HEK293 (cell line): ENCODE data around the gene FZR1.
A peak's percentile ranks its signal among the peaks of the same experiment; 100 is the strongest.

Experiments
- CTCF ChIA-PET: fragments of 350-600 bp; formaldehyde crosslinking; extraction: SDS; loops from one replicate; lab custom pipeline; 2021; ENCODE audit warnings: antibody characterized with exemption; lab: Yijun Ruan, JAX
- POLR2A ChIA-PET: fragments of 300-600 bp; formaldehyde crosslinking; extraction: SDS; loops from one replicate; lab custom pipeline; 2020; ENCODE audit warnings: antibody characterized with exemption, inconsistent platforms; lab: Yijun Ruan, JAX
- H3K27ac ChIP-seq: fragments of 200-500 bp; sonication (Bioruptor generic); 2 replicates; pipeline ENCODE4 v1.5.1; 2014; ENCODE audit warnings: low read depth, low read length, control low read depth, inconsistent platforms; ENCODE audit errors: extremely low read depth
- H3K36me3 ChIP-seq, 2 experiments: fragments of 200-500 bp in 1 of 2; sonication (Bioruptor generic) in 1 of 2; 1 replicate in 1 of 2; 2 replicates in 1 of 2; pipeline ENCODE4 v1.5.1; 2014 to 2017; ENCODE audit warnings: inconsistent platforms in 2 of 2, low read length in 2 of 2; ENCODE audit not compliant: control insufficient read depth in 2 of 2, insufficient read depth in 1 of 2
- H3K4me1 ChIP-seq: fragments of 200-500 bp; sonication (Bioruptor generic); 2 replicates; pipeline ENCODE4 v1.5.1; 2014; ENCODE audit warnings: mild to moderate bottlenecking, low read length, inconsistent platforms; ENCODE audit not compliant: control insufficient read depth, insufficient read depth
- H3K4me3 ChIP-seq: 2 replicates; pipeline ENCODE4 v1.5.1; 2011; ENCODE audit warnings: low read depth, mild to moderate bottlenecking, control low read depth, low read length, moderate library complexity
- H3K9me3 ChIP-seq: fragments of 200-500 bp; sonication (Bioruptor generic); 2 replicates; pipeline ENCODE4 v1.5.1; 2014; ENCODE audit warnings: low read depth, low read length, inconsistent platforms; ENCODE audit not compliant: control insufficient read depth, insufficient read depth
- GLIS2 ChIP-seq: fragments of 450-650 bp; formaldehyde crosslinking; IDR thresholded peaks from 2 replicates; pipeline ENCODE4 v1.5.1; 2016; ENCODE audit warnings: missing biosample characterization, missing genetic modification characterization
- HOXD13 ChIP-seq: sonication (generic); formaldehyde crosslinking; IDR thresholded peaks from 2 replicates; pipeline ENCODE4 v1.8.0; 2022; ENCODE audit warnings: missing genetic modification reagents, borderline replicate concordance
- KLF1 ChIP-seq: fragments of 450-650 bp; formaldehyde crosslinking; IDR thresholded peaks from 2 replicates; pipeline ENCODE4 v1.5.1; 2016; ENCODE audit warnings: missing biosample characterization, missing genetic modification characterization
- KLF8 ChIP-seq: fragments of 450-650 bp; formaldehyde crosslinking; IDR thresholded peaks from 2 replicates; pipeline ENCODE4 v1.5.1; 2016; ENCODE audit warnings: missing biosample characterization, missing genetic modification characterization
- PRDM4 ChIP-seq: fragments of 450-650 bp; formaldehyde crosslinking; IDR thresholded peaks from 2 replicates; pipeline ENCODE4 v1.5.1; 2017; ENCODE audit warnings: missing biosample characterization, missing genetic modification characterization
- PRDM6 ChIP-seq: fragments of 450-650 bp; formaldehyde crosslinking; IDR thresholded peaks from 2 replicates; pipeline ENCODE4 v1.5.1; 2017; ENCODE audit warnings: missing biosample characterization, missing genetic modification characterization
- REPIN1 ChIP-seq: fragments of 450-650 bp; formaldehyde crosslinking; IDR thresholded peaks from 2 replicates; pipeline ENCODE4 v1.5.1; 2017; ENCODE audit warnings: missing biosample characterization, missing genetic modification characterization, low read depth
- REST ChIP-seq: fragments of 450-650 bp; formaldehyde crosslinking; IDR thresholded peaks from 2 replicates; pipeline ENCODE4 v1.5.1; 2016; ENCODE audit warnings: missing biosample characterization, missing genetic modification characterization
- SALL2 ChIP-seq: fragments of 450-650 bp; formaldehyde crosslinking; IDR thresholded peaks from 2 replicates; pipeline ENCODE4 v1.5.0; 2017; ENCODE audit warnings: missing biosample characterization, mild to moderate bottlenecking, missing genetic modification characterization, borderline replicate concordance
- ZIC2 ChIP-seq: fragments of 450-650 bp; formaldehyde crosslinking; IDR thresholded peaks from 2 replicates; pipeline ENCODE4 v1.5.1; 2016; ENCODE audit warnings: missing biosample characterization, missing genetic modification characterization
- ZNF121 ChIP-seq: fragments of 450-650 bp; formaldehyde crosslinking; IDR thresholded peaks from 2 replicates; pipeline ENCODE4 v1.5.1; 2016; ENCODE audit warnings: missing biosample characterization, missing genetic modification characterization
- ZNF221 ChIP-seq: fragments of 450-650 bp; formaldehyde crosslinking; IDR thresholded peaks from 2 replicates; pipeline ENCODE4 v1.5.1; 2017; ENCODE audit warnings: missing biosample characterization, missing genetic modification characterization, borderline replicate concordance
- ZNF335 ChIP-seq: fragments of 450-650 bp; formaldehyde crosslinking; conservative IDR thresholded peaks from 2 replicates; pipeline ENCODE4 v1.5.1; 2016; ENCODE audit warnings: missing biosample characterization, missing genetic modification characterization
- ZNF354C ChIP-seq: fragments of 450-650 bp; formaldehyde crosslinking; IDR thresholded peaks from 2 replicates; pipeline ENCODE4 v1.5.1; 2016; ENCODE audit warnings: missing biosample characterization, missing genetic modification characterization, low read depth, borderline replicate concordance
- ZNF391 ChIP-seq: fragments of 450-650 bp; formaldehyde crosslinking; IDR thresholded peaks from 2 replicates; pipeline ENCODE4 v1.5.1; 2016; ENCODE audit warnings: low read depth, missing biosample characterization, missing genetic modification characterization, borderline replicate concordance
- ZNF510 ChIP-seq: fragments of 450-650 bp; formaldehyde crosslinking; IDR thresholded peaks from 2 replicates; pipeline ENCODE4 v1.5.1; 2018; ENCODE audit warnings: mild to moderate bottlenecking, missing genetic modification characterization, missing biosample characterization; ENCODE audit not compliant: insufficient replicate concordance
- ZNF549 ChIP-seq: fragments of 450-650 bp; IDR thresholded peaks from 2 replicates; pipeline ENCODE4 v1.5.1; 2018; ENCODE audit warnings: missing biosample characterization, missing genetic modification characterization, mild to moderate bottlenecking, inconsistent platforms, moderate library complexity
- ZNF600 ChIP-seq: fragments of 450-650 bp; formaldehyde crosslinking; IDR thresholded peaks from 2 replicates; pipeline ENCODE4 v1.5.1; 2016; ENCODE audit warnings: missing biosample characterization, missing genetic modification characterization
- ZNF623 ChIP-seq: fragments of 450-650 bp; formaldehyde crosslinking; IDR thresholded peaks from 2 replicates; pipeline ENCODE4 v1.5.1; 2016; ENCODE audit warnings: missing biosample characterization, missing genetic modification characterization
- ZNF626 ChIP-seq: fragments of 450-650 bp; sonication (Bioruptor Pico); formaldehyde crosslinking; IDR thresholded peaks from 2 replicates; pipeline ENCODE4 v1.5.1; 2018; ENCODE audit warnings: missing biosample characterization, missing genetic modification characterization, inconsistent platforms
- ZNF768 ChIP-seq: fragments of 450-650 bp; formaldehyde crosslinking; IDR thresholded peaks from 2 replicates; pipeline ENCODE4 v1.5.1; 2018; ENCODE audit warnings: missing biosample characterization, mild to moderate bottlenecking, missing genetic modification characterization
- TF ChIP-seq, protein P1 (sequence below): fragments of 450-650 bp; formaldehyde crosslinking; IDR thresholded peaks from 2 replicates; pipeline ENCODE4 v1.5.1; 2016; ENCODE audit warnings: missing biosample characterization, missing genetic modification characterization
- TF ChIP-seq, protein P2 (sequence below): fragments of 450-650 bp; formaldehyde crosslinking; IDR thresholded peaks from 2 replicates; pipeline ENCODE4 v1.5.1; 2016; ENCODE audit warnings: missing biosample characterization, missing genetic modification characterization

Gene FZR1

GRCh38 chr19:3513229-3514140, 7.4 kb downstream of the FZR1 start:
- no peak overlapping the region for H3K27ac ChIP-seq
- ChIA-PET POLR2A (interaction anchor here (0.9 kb wide), 1 partner anchor 13 kb away, joined by 3 read pairs; no protein-coding TSS in a partner anchor), CTCF (interaction anchor here (1.1 kb wide), 1 partner anchor 13 kb away, joined by 3 read pairs; the partner anchor contains the start of gene DOHH)
- peaks cover 19 to 70% of the 10 kb centered on the region in 2 experiments; a peak in 2 of 3 replicates for H3K36me3 ChIP-seq
- H3K9me3 ChIP-seq, result no peaks in the 10 kb centered on the region
- no peak overlapping the region for H3K4me3 ChIP-seq
- peaks cover 4% of the 10 kb centered on the region; the same call in 1 of the 2 replicates for H3K4me1 ChIP-seq
- TF ChIP-seq SALL2 (tag by site-specific recombination) (no peak), ZNF626 (no peak), ZNF600 (0 out of 2 replicates have a peak, but pooled peaks have one; percentile 11), ZIC2 (peak; percentile 98), ZNF354C (no peak), PRDM6 (tag by site-specific recombination) (no peak), KLF1 (tag by site-specific recombination) (no peak), PRDM4 (tag by site-specific recombination) (no peak), ZNF549 (tag by site-specific recombination) (no peak), ZNF221 (no peak), ZNF335 (no peak), ZNF121 (tag by site-specific recombination) (no peak), REST (tag by site-specific recombination) (no peak), ZNF391 (tag by site-specific recombination) (no peak), KLF8 (tag by site-specific recombination) (no peak), ZNF510 (no peak), HOXD13 (no peak), ZNF623 (tag by site-specific recombination) (no peak), REPIN1 (tag by site-specific recombination) (no peak), GLIS2 (tag by site-specific recombination) (peak; percentile 45; the same call in 1 of the 2 replicates), ZNF768 (tag by site-specific recombination) (no peak)
- TF ChIP-seq, protein P1, sequence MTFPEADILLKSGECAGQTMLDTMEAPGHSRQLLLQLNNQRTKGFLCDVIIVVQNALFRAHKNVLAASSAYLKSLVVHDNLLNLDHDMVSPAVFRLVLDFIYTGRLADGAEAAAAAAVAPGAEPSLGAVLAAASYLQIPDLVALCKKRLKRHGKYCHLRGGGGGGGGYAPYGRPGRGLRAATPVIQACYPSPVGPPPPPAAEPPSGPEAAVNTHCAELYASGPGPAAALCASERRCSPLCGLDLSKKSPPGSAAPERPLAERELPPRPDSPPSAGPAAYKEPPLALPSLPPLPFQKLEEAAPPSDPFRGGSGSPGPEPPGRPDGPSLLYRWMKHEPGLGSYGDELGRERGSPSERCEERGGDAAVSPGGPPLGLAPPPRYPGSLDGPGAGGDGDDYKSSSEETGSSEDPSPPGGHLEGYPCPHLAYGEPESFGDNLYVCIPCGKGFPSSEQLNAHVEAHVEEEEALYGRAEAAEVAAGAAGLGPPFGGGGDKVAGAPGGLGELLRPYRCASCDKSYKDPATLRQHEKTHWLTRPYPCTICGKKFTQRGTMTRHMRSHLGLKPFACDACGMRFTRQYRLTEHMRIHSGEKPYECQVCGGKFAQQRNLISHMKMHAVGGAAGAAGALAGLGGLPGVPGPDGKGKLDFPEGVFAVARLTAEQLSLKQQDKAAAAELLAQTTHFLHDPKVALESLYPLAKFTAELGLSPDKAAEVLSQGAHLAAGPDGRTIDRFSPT (tag by site-specific recombination), result peak; percentile 48; the same call in 1 of the 2 replicates
- TF ChIP-seq, protein P2, sequence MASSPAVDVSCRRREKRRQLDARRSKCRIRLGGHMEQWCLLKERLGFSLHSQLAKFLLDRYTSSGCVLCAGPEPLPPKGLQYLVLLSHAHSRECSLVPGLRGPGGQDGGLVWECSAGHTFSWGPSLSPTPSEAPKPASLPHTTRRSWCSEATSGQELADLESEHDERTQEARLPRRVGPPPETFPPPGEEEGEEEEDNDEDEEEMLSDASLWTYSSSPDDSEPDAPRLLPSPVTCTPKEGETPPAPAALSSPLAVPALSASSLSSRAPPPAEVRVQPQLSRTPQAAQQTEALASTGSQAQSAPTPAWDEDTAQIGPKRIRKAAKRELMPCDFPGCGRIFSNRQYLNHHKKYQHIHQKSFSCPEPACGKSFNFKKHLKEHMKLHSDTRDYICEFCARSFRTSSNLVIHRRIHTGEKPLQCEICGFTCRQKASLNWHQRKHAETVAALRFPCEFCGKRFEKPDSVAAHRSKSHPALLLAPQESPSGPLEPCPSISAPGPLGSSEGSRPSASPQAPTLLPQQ, result no peak
